Nephron (organoid): ENCODE measurements around the gene HOXB3.

ENCODE experiments used
- H3K27ac Mint-ChIP-seq, 3 experiments: 2 replicates each; pipeline ENCODE4 v1.8.0; 2020; ENCODE audit warnings: mixed read lengths in 3 of 3, mild to moderate bottlenecking in 2 of 3, moderate library complexity in 1 of 3
- H3K27me3 Mint-ChIP-seq: 2 replicates; pipeline ENCODE4 v1.8.0; 2021; ENCODE audit warnings: low read depth, mild to moderate bottlenecking, moderate library complexity, mixed read lengths
- H3K36me3 Mint-ChIP-seq: 2 replicates; pipeline ENCODE4 v1.8.0; 2020; ENCODE audit warnings: low read depth, mixed read lengths
- H3K4me1 Mint-ChIP-seq: 2 replicates; pipeline ENCODE4 v1.8.0; 2020; ENCODE audit warnings: mixed read lengths
- H3K4me3 Mint-ChIP-seq, 3 experiments: 2 replicates each; pipeline ENCODE4 v1.8.0; 2020; ENCODE audit warnings: mild to moderate bottlenecking in 3 of 3, mixed read lengths in 3 of 3, moderate library complexity in 2 of 3
- H3K9me3 Mint-ChIP-seq: 2 replicates; pipeline ENCODE4 v1.8.0; 2020; ENCODE audit warnings: mixed read lengths
- CTCF ChIP-seq, 3 experiments: fragments of 200-600 bp; sonication (generic); IDR thresholded peaks; one replicate each; pipeline ENCODE4 v1.5.0; 2021; ENCODE audit warnings: antibody characterized with exemption in 3 of 3; ENCODE audit not compliant: unreplicated experiment in 3 of 3

HOXB3 gene

GRCh38 chr17:48584223-48584741 lies 5.8 kb downstream of the HOXB3 start:
- Mint-ChIP-seq H3K4me1 (peaks cover 90% of the 10 kb centered on the region), H3K27ac (peak overlapping the region in 1 of 3 experiments; percentile 91), H3K36me3 (peaks cover 29% of the 10 kb centered on the region), H3K9me3 (no peaks in the 10 kb centered on the region), H3K4me3 (peak overlapping the region; percentile 84 to 98 (median 91)), H3K27me3 (peaks cover 87% of the 10 kb centered on the region)
- TF ChIP-seq CTCF (IDR thresholded peaks at IDR 0.05; ENCODE audit: unreplicated experiment in 3 of 3): no peak

GRCh38 chr17:48583708-48584222 lies 6.3 kb downstream of the HOXB3 start:
- peaks cover 34% of the 10 kb centered on the region for H3K36me3 Mint-ChIP-seq
- peak overlapping the region in 1 of 3 experiments; percentile 91 for H3K27ac Mint-ChIP-seq
- peaks cover 93% of the 10 kb centered on the region for H3K4me1 Mint-ChIP-seq
- peaks cover 88% of the 10 kb centered on the region for H3K27me3 Mint-ChIP-seq
- no peak for TF ChIP-seq CTCF (IDR thresholded peaks at IDR 0.05; ENCODE audit: unreplicated experiment in 3 of 3)
- H3K4me3 Mint-ChIP-seq: peak overlapping the region; percentile 84 to 98 (median 91)
- H3K9me3 Mint-ChIP-seq: no peaks in the 10 kb centered on the region

DNA sequence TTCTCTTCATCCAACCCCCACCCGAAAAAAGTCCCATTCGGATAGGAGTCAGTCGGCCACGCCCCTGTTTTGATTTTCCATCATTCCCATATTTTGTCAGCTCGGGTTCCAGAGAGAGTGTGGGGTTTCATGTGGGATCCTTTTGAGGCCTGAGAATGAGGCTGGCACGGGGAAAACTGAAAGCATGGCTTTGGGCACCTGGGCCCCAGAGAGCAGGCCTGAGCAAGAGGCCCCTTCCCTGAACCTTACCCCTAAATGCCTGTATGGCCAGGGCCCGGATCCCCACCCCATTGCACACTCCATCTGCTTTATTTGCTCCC lies 7.3 kb downstream of the HOXB3 start:
- H3K27ac Mint-ChIP-seq: peak overlapping the region in 1 of 3 experiments; percentile 91

GRCh38 chr17:48579760-48580554 lies 10.1 kb downstream of the HOXB3 start:
- H3K9me3 Mint-ChIP-seq: no peaks in the 10 kb centered on the region
- H3K4me3 Mint-ChIP-seq: peak overlapping the region; percentile 84 to 98 (median 91)
- TF ChIP-seq CTCF (IDR thresholded peaks at IDR 0.05; ENCODE audit: unreplicated experiment in 3 of 3): no peak
- peaks cover 83% of the 10 kb centered on the region for H3K4me1 Mint-ChIP-seq
- H3K27me3 Mint-ChIP-seq: peaks cover 69% of the 10 kb centered on the region
- peaks cover 23% of the 10 kb centered on the region for H3K36me3 Mint-ChIP-seq
- peak overlapping the region in 1 of 3 experiments; percentile 98 for H3K27ac Mint-ChIP-seq

More for the DNA sequence above, 7.3 kb downstream of the HOXB3 start:
- Mint-ChIP-seq H3K36me3 (peaks cover 28% of the 10 kb centered on the region), H3K9me3 (no peaks in the 10 kb centered on the region), H3K4me1 (peaks cover 90% of the 10 kb centered on the region), H3K4me3 (peak overlapping the region; percentile 84 to 98 (median 91)), H3K27me3 (peaks cover 86% of the 10 kb centered on the region)
- no peak for TF ChIP-seq CTCF (IDR thresholded peaks at IDR 0.05; ENCODE audit: unreplicated experiment in 3 of 3)

DNA sequence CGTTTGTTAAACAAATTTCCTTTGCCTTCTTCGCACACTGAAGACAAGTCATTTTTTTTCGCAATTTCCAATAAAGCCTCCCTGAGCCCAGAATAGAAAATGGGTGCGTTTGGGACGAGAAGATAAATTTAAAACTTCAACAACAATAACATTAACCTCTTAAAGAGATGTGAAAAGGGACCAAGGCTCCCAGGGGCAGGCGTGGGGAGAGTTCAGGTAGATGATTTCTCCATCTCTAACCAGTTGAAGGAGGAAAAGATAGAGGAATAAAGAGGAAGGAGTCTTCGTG lies 10.6 kb downstream of the HOXB3 start:
- H3K27me3 Mint-ChIP-seq: peaks cover 69% of the 10 kb centered on the region

More for the DNA sequence above, 10.6 kb downstream of the HOXB3 start:
- H3K36me3 Mint-ChIP-seq: peaks cover 24% of the 10 kb centered on the region
- H3K4me1 Mint-ChIP-seq: peaks cover 83% of the 10 kb centered on the region
- TF ChIP-seq CTCF (IDR thresholded peaks at IDR 0.05; ENCODE audit: unreplicated experiment in 3 of 3): no peak
- H3K9me3 Mint-ChIP-seq: no peaks in the 10 kb centered on the region
- H3K4me3 Mint-ChIP-seq: peak overlapping the region; percentile 84 to 98 (median 91)
- peak overlapping the region in 1 of 3 experiments; percentile 98 for H3K27ac Mint-ChIP-seq
